CD14-positive monocyte (primary cell): ENCODE results near the gene CTNNA2. TPM values are rescaled to one million over a fixed set of nuclear protein-coding genes. Genes with fewer than 3 reads are reported as not detected.

Experiments used
- DNase-seq, 3 donors: peaks; one replicate each; pipeline ENCODE4 v3.0.0-alpha.2; 2011 to 2022
- H2AFZ ChIP-seq: 2 replicates; pipeline ENCODE4 v1.6.0; 2012; ENCODE audit warnings: mild to moderate bottlenecking, low read depth, low read length, inconsistent platforms; ENCODE audit not compliant: insufficient read depth, poor library complexity, severe bottlenecking
- H3K27ac ChIP-seq, 2 donors: 1 replicate in 1 of 2; 2 replicates in 1 of 2; pipeline ENCODE4 v1.5.1; 2012 to 2013; ENCODE audit warnings: low read length in 2 of 2, control low read depth in 1 of 2, inconsistent platforms in 1 of 2, low read depth in 1 of 2, mild to moderate bottlenecking in 1 of 2
- H3K27me3 ChIP-seq, 2 donors: one replicate each; pipeline versions ENCODE4 v1.6.0 to v1.6.1; 2011 to 2013; ENCODE audit warnings: low read length in 2 of 2; ENCODE audit not compliant: control insufficient read depth in 2 of 2, insufficient read depth in 2 of 2
- H3K36me3 ChIP-seq, 2 donors: replicated peaks in 1 of 2; 1 replicate in 1 of 2; 2 replicates in 1 of 2; pipeline versions ENCODE4 v1.5.1 to v1.6.1; 2012 to 2013; ENCODE audit warnings: low read length in 2 of 2, control low read depth in 1 of 2, inconsistent platforms in 1 of 2, mild to moderate bottlenecking in 1 of 2; ENCODE audit not compliant: insufficient read depth in 2 of 2, control insufficient read depth in 1 of 2
- H3K4me1 ChIP-seq, 2 donors: 1 replicate in 1 of 2; 2 replicates in 1 of 2; pipeline versions ENCODE4 v1.5.1 to v1.6.1; 2012 to 2013; ENCODE audit warnings: low read length in 2 of 2, control low read depth in 1 of 2, inconsistent platforms in 1 of 2, mild to moderate bottlenecking in 1 of 2, moderate library complexity in 1 of 2; ENCODE audit not compliant: insufficient read depth in 2 of 2, control insufficient read depth in 1 of 2
- H3K4me2 ChIP-seq: replicated peaks from 2 replicates; pipeline ENCODE3; 2012; ENCODE audit warnings: low read length, moderate library complexity, mild to moderate bottlenecking; ENCODE audit not compliant: poor library complexity, severe bottlenecking; ENCODE audit errors: extremely low read depth
- H3K4me3 ChIP-seq, 3 experiments: fragments of 200-600 bp in 1 of 3; sonication (generic) in 1 of 3; replicated peaks in 1 of 3; 1 replicate in 2 of 3; 2 replicates in 1 of 3; pipeline ENCODE4 v1.5.1; 2011 to 2013; ENCODE audit warnings: low read length in 3 of 3, mild to moderate bottlenecking in 3 of 3, control low read depth in 2 of 3, low read depth in 2 of 3, inconsistent platforms in 1 of 3, moderate library complexity in 1 of 3
- H3K79me2 ChIP-seq: 2 replicates; pipeline ENCODE4 v1.6.0; 2012; ENCODE audit warnings: mild to moderate bottlenecking, control low read depth, inconsistent platforms, low read length, moderate library complexity; ENCODE audit not compliant: insufficient read depth
- H3K9ac ChIP-seq: 2 replicates; pipeline ENCODE4 v1.6.0; 2017; ENCODE audit warnings: low read length, mild to moderate bottlenecking; ENCODE audit not compliant: insufficient read depth, poor library complexity, severe bottlenecking
- H3K9me3 ChIP-seq, 2 donors: replicated peaks in 1 of 2; 1 replicate in 1 of 2; 2 replicates in 1 of 2; pipeline versions ENCODE4 v1.5.1 to v1.6.1; 2012 to 2013; ENCODE audit warnings: low read length in 2 of 2, control low read depth in 1 of 2; ENCODE audit not compliant: control insufficient read depth in 1 of 2, insufficient read depth in 1 of 2
- H4K20me1 ChIP-seq: 2 replicates; pipeline ENCODE4 v1.6.0; 2012; ENCODE audit warnings: mild to moderate bottlenecking, low read length, control low read depth, moderate library complexity; ENCODE audit not compliant: insufficient read depth
- H3K27ac Mint-ChIP-seq, 7 donors: one replicate each; pipeline ENCODE4 v1.8.0; 2020; ENCODE audit warnings: mild to moderate bottlenecking in 7 of 7, mixed read lengths in 7 of 7, moderate library complexity in 6 of 7, inconsistent platforms in 2 of 7
- H3K27me3 Mint-ChIP-seq, 3 donors: one replicate each; pipeline ENCODE4 v1.8.0; 2021 to 2022; ENCODE audit warnings: low read depth in 3 of 3, mild to moderate bottlenecking in 3 of 3, mixed read lengths in 3 of 3, moderate library complexity in 3 of 3, inconsistent platforms in 1 of 3
- H3K36me3 Mint-ChIP-seq, 2 donors: one replicate each; pipeline ENCODE4 v1.8.0; 2020; ENCODE audit warnings: mixed read lengths in 2 of 2, inconsistent platforms in 1 of 2, mild to moderate bottlenecking in 1 of 2
- H3K4me1 Mint-ChIP-seq: one replicate; pipeline ENCODE4 v1.8.0; 2020; ENCODE audit warnings: mild to moderate bottlenecking, mixed read lengths
- H3K4me3 Mint-ChIP-seq, 2 donors: one replicate each; pipeline ENCODE4 v1.8.0; 2020; ENCODE audit warnings: mild to moderate bottlenecking in 2 of 2, mixed read lengths in 2 of 2, moderate library complexity in 1 of 2
- H3K9me3 Mint-ChIP-seq, 7 donors: one replicate each; pipeline ENCODE4 v1.8.0; 2020 to 2022; ENCODE audit warnings: mixed read lengths in 7 of 7, mild to moderate bottlenecking in 6 of 7, moderate library complexity in 6 of 7, inconsistent platforms in 2 of 7
- WGBS: methylation state at CpG from one replicate; pipeline ENCODE4 v1.1.5; 2013; ENCODE audit warnings: missing lambda C conversion rate; ENCODE audit not compliant: insufficient coverage; 5-methylcytosine and 5-hydroxymethylcytosine counted together
- intact Hi-C, 2 donors: fragments of 100-400 bp; cut with micrococcal nuclease; formaldehyde crosslinking; loops; one replicate each; pipeline versions ENCODE4 v1.15.0 to v1.15.1; 2023
- polyA plus RNA-seq, 3 donors: library from polyadenylated mRNA; depleted of rRNA in 1 of 3; unstranded in 2 of 3; stranded (reverse) in 1 of 3; fragments of 300-500 nt in 2 of 3; fragments of >200 nt in 1 of 3; fragmentation: Illumina TruSeq in 2 of 3; gene quantifications; 1 replicate in 2 of 3; 2 replicates in 1 of 3; pipeline ENCODE4 v1.2.3, GENCODE V29; 2012 to 2021
- TF ChIP-seq, protein P1 (sequence below): fragments of 200-600 bp; IDR thresholded peaks from one replicate; pipeline ENCODE4 v1.8.0; 2022; ENCODE audit warnings: antibody characterized with exemption, mild to moderate bottlenecking

The CTNNA2 gene
- polyA plus RNA-seq, 3 donors: not detected

DNA sequence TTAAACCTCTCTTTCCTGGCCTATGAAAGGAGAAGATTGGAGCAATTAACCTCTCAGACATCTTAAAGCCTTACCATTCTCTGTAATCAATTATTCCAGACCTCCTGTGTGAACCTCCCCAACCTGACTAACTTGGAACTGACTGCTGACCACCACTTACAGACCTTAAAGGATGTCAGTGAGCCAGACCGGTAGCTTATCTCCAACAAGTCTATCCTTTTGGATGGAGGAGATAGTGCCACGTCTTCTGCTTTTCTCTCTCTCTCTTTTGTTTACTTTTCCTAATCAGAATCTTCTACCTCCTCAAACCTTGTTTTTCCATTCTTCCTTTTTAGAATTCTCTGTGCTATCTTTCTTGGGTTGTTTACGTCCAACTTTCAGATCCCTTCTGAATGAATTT is 734.5 kb downstream of the CTNNA2 start:
- no peak overlapping the region for H3K27ac ChIP-seq
- no peaks in the 10 kb centered on the region for H3K4me1 ChIP-seq
- Mint-ChIP-seq H3K9me3 (peaks cover 0 to 7% (median 3%) of the 10 kb centered on the region in 7 donors), H3K27ac (no peak overlapping the region), H3K4me3 (no peak overlapping the region), H3K36me3 (no peaks in the 10 kb centered on the region), H3K4me1 (no peaks in the 10 kb centered on the region), H3K27me3 (no peaks in the 10 kb centered on the region)
- H3K9ac ChIP-seq: no peak overlapping the region
- intact Hi-C loops: no loop called here
- H3K4me2 ChIP-seq: no peak overlapping the region
- no peak overlapping the region for H2AFZ ChIP-seq
- H3K9me3 ChIP-seq: no peaks in the 10 kb centered on the region
- H3K4me3 ChIP-seq: no peak overlapping the region
- no peaks in the 10 kb centered on the region for H4K20me1 ChIP-seq
- H3K27me3 ChIP-seq: no peaks in the 10 kb centered on the region
- H3K79me2 ChIP-seq: no peaks in the 10 kb centered on the region
- DNase-seq: no peak
- no peaks in the 10 kb centered on the region for H3K36me3 ChIP-seq
- WGBS: 92% methylated on average over 2 of the region's 3 CpGs
- TF ChIP-seq, protein P1, sequence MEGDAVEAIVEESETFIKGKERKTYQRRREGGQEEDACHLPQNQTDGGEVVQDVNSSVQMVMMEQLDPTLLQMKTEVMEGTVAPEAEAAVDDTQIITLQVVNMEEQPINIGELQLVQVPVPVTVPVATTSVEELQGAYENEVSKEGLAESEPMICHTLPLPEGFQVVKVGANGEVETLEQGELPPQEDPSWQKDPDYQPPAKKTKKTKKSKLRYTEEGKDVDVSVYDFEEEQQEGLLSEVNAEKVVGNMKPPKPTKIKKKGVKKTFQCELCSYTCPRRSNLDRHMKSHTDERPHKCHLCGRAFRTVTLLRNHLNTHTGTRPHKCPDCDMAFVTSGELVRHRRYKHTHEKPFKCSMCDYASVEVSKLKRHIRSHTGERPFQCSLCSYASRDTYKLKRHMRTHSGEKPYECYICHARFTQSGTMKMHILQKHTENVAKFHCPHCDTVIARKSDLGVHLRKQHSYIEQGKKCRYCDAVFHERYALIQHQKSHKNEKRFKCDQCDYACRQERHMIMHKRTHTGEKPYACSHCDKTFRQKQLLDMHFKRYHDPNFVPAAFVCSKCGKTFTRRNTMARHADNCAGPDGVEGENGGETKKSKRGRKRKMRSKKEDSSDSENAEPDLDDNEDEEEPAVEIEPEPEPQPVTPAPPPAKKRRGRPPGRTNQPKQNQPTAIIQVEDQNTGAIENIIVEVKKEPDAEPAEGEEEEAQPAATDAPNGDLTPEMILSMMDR: no peak

DNA sequence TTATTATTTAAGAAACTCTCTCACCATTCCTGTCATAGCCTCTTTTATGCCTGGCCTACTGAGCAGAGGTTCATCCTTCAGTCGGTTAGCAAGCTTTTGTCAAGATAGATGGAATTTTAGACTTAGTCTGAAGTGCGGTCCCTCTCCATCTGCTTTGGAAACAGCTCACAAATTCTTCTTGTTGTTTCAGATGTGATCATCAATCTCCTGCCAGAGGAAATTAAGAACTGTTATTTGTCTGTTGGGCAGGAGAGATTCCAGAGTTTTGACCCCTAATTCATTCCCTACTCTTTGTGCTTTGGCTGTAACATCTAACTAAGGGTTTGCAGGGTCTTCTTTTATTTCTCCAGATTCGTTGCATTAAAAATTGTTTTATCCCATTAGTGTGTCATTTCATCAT is 735.3 kb downstream of the CTNNA2 start:
- H3K4me3 Mint-ChIP-seq: no peak overlapping the region
- H3K4me1 Mint-ChIP-seq: no peaks in the 10 kb centered on the region
- Histone ChIP-seq H3K4me2 (no peak overlapping the region), H3K9ac (no peak overlapping the region), H3K9me3 (no peaks in the 10 kb centered on the region), H3K27ac (no peak overlapping the region), H2AFZ (no peak overlapping the region), H3K4me3 (no peak overlapping the region), H3K79me2 (no peaks in the 10 kb centered on the region), H3K36me3 (no peaks in the 10 kb centered on the region), H3K4me1 (no peaks in the 10 kb centered on the region), H4K20me1 (no peaks in the 10 kb centered on the region), H3K27me3 (no peaks in the 10 kb centered on the region)
- intact Hi-C loops: no loop called here
- no peaks in the 10 kb centered on the region for H3K36me3 Mint-ChIP-seq
- H3K27me3 Mint-ChIP-seq: peaks cover 0 to 2% (median 0%) of the 10 kb centered on the region in 3 donors
- peaks cover 0 to 7% (median 3%) of the 10 kb centered on the region in 7 donors for H3K9me3 Mint-ChIP-seq
- DNase-seq: no peak
- TF ChIP-seq, protein P1: no peak
- 80% methylated on average over 1 of the region's 3 CpGs for WGBS
- H3K27ac Mint-ChIP-seq: no peak overlapping the region
